Ovary (tissue), 9 donors: ENCODE results near the gene TGFBI. TPM values are rescaled to one million over a fixed set of nuclear protein-coding genes. Genes with fewer than 3 reads are reported as not detected.

Source experiments
- DNase-seq, 5 donors: peaks; one replicate each; pipeline ENCODE4 v3.0.0-alpha.2; 2019 to 2020
- H3K27ac ChIP-seq, 2 donors: fragments of 200-600 bp; one replicate each; pipeline versions ENCODE4 v1.5.1 to v1.8.0; 2019 to 2022
- H3K27me3 ChIP-seq: fragments of 200-600 bp; one replicate; pipeline ENCODE4 v1.8.0; 2022
- H3K36me3 ChIP-seq: fragments of 200-600 bp; sonication (generic); one replicate; pipeline ENCODE4 v1.5.1; 2019
- H3K4me1 ChIP-seq: one replicate; pipeline ENCODE4 v1.8.1; 2013; ENCODE audit warnings: mild to moderate bottlenecking, moderate library complexity; ENCODE audit not compliant: insufficient read depth
- H3K4me3 ChIP-seq: fragments of 200-600 bp; sonication (generic); one replicate; pipeline ENCODE4 v1.5.1; 2017
- H3K9me3 ChIP-seq, 2 donors: fragments of 200-600 bp in 1 of 2; sonication (generic) in 1 of 2; one replicate each; pipeline versions ENCODE4 v1.5.1 to v1.8.1; 2013 to 2019; ENCODE audit warnings: mild to moderate bottlenecking in 1 of 2, moderate library complexity in 1 of 2
- EP300 ChIP-seq: sonication (generic); formaldehyde crosslinking; IDR thresholded peaks from one replicate; pipeline ENCODE4 v1.6.1; 2017; ENCODE audit warnings: antibody characterized with exemption
- POLR2A ChIP-seq: fragments of 450-650 bp; IDR thresholded peaks from one replicate; pipeline ENCODE4 v1.6.1; 2017; ENCODE audit warnings: antibody characterized with exemption, mild to moderate bottlenecking, moderate library complexity
- WGBS, 3 donors: extraction: QIAGEN DNeasy Blood & Tissue Kit in 1 of 3; methylation state at CpG; one replicate each; pipeline versions ENCODE4 v1.1.5 to v1.1.7; 2013 to 2017; 5-methylcytosine and 5-hydroxymethylcytosine counted together
- intact Hi-C, 4 donors: fragments of 100-400 bp; cut with DNase I; formaldehyde crosslinking; loops; one replicate each; pipeline versions ENCODE4 v1.11.0 to v1.15.1; 2022 to 2023
- polyA plus RNA-seq, 2 donors: library from polyadenylated mRNA; stranded (reverse); fragments of 200-250 nt in 1 of 2; fragments of 350-450 nt in 1 of 2; fragmentation: Illumina TruSeq in 1 of 2; extraction: RNeasy Lipid Tissue Mini Kit (QIAGEN cat#74804) in 1 of 2; gene quantifications; one replicate each; pipeline ENCODE4 v1.2.3, GENCODE V29; 2013 to 2014
- total RNA-seq, 7 donors: library from RNA; depleted of rRNA in 2 of 7; stranded (reverse); fragments of >200 nt in 2 of 7; fragmentation: NEBNext Ultra II Directional in 3 of 7; extraction: Animal tissue kit (Norgen Biotek cat#: 25700) in 3 of 7; gene quantifications; one replicate each; pipeline versions ENCODE4 v1.1.0 to v1.2.4, GENCODE V29; 2016 to 2023
- TF ChIP-seq, protein P1 (sequence below), 3 donors: fragments of 450-650 bp in 2 of 3; fragments of 200-600 bp in 1 of 3; IDR thresholded peaks; one replicate each; pipeline versions ENCODE4 v1.5.1 to v1.8.0; 2016 to 2022; ENCODE audit warnings: antibody characterized with exemption in 3 of 3, mild to moderate bottlenecking in 1 of 3
- donor health status: DM: no; HTN: no; CAD: no; lungs with moderate emphysema.
- donor health status: DM: no; HTN: no; CAD: no.
- donor health status: Bipolar disorder and iron deficiency.
- donor health status: DM: yes; HTN: yes; CAD: no.
- donor health status: DM: no; HTN: no; CAD: no.
- donor health status: DM: yes; HTN: yes; CAD: no.

TGFBI gene
- total and polyA plus RNA-seq, 9 donors = 14.5 to 138 (median 25.3) TPM

DNA sequence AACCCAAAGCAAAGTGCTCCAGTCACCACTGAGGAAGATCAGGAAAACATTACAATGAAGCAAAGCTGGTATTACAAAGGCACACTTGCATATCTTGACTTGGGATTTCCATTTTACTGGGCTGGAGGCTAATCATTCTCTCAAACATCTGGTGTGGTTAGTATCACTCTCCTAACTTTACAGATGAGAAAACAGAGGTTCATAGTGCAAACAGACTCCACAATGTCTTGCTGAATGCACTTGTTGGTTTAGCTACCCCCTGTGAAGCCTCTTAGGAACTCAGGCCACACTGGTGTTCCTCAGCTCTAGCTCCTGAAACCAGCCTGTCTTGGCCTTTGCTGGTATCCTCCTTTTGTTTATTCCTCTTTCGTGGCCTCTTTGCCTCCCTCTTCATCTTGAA is 74.3 kb downstream of the TGFBI start:
- Histone ChIP-seq H3K27ac (no peak overlapping the region), H3K9me3 (no peaks in the 10 kb centered on the region), H3K36me3 (no peaks in the 10 kb centered on the region), H3K4me3 (no peak overlapping the region), H3K27me3 (no peaks in the 10 kb centered on the region), H3K4me1 (peaks cover 9% of the 10 kb centered on the region)
- intact Hi-C loops = no loop called here
- 96 to 98% (median 97%) methylated on average over 1 of the region's 1 CpG for WGBS, 3 donors
- no peak for DNase-seq
- TF ChIP-seq, protein P1, sequence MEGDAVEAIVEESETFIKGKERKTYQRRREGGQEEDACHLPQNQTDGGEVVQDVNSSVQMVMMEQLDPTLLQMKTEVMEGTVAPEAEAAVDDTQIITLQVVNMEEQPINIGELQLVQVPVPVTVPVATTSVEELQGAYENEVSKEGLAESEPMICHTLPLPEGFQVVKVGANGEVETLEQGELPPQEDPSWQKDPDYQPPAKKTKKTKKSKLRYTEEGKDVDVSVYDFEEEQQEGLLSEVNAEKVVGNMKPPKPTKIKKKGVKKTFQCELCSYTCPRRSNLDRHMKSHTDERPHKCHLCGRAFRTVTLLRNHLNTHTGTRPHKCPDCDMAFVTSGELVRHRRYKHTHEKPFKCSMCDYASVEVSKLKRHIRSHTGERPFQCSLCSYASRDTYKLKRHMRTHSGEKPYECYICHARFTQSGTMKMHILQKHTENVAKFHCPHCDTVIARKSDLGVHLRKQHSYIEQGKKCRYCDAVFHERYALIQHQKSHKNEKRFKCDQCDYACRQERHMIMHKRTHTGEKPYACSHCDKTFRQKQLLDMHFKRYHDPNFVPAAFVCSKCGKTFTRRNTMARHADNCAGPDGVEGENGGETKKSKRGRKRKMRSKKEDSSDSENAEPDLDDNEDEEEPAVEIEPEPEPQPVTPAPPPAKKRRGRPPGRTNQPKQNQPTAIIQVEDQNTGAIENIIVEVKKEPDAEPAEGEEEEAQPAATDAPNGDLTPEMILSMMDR (IDR thresholded peaks at IDR 0.05) = no peak
- TF ChIP-seq POLR2A = no peak
- TF ChIP-seq EP300 = no peak

DNA sequence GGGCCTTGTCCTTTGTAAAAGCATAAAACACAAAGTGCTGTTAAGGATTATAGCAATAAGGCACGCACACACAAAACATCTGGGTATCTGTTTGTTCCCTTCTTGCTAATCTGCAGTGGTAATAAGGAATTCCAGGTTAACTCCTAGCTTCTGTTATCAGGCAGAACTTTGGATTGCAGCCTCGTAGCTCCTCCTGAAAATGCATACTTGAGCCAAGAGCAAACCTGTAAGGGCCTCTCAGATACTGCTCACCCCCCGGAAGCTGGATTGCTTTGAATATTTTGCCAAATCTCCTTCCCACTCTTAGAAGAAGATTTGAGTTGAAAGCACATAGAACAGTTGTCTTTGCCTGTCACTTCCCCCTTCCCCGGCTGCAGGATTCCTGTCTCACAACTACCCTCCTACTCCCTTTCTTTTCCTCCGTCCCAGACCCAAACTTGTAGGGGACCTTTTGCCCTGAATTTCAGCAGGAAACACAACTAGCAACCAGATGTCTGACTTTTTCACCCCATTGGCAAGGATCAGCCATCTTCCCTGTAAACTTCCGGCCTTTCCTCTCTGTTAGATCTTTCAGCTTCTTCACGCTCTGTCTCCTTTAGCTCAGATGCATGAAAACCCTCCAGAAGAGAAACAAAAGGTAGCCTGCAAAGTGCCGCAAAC is 75.6 kb downstream of the TGFBI start:
- DNase-seq = peak in 2 of 5 donors; percentile 19 to 38
- H3K9me3 ChIP-seq = no peaks in the 10 kb centered on the region
- no peak overlapping the region for H3K4me3 ChIP-seq
- intact Hi-C loops = no loop called here
- H3K27ac ChIP-seq = peak overlapping the region in 1 of 2 donors; percentile 48
- WGBS, 3 donors = 11 to 24% (median 13%) methylated on average over 8 of the region's 8 CpGs
- TF ChIP-seq, protein P1 (IDR thresholded peaks at IDR 0.05) = no peak
- TF ChIP-seq EP300 (no peak), POLR2A (no peak)
- H3K36me3 ChIP-seq = no peaks in the 10 kb centered on the region
- no peaks in the 10 kb centered on the region for H3K27me3 ChIP-seq
- H3K4me1 ChIP-seq = peaks cover 9% of the 10 kb centered on the region

DNA sequence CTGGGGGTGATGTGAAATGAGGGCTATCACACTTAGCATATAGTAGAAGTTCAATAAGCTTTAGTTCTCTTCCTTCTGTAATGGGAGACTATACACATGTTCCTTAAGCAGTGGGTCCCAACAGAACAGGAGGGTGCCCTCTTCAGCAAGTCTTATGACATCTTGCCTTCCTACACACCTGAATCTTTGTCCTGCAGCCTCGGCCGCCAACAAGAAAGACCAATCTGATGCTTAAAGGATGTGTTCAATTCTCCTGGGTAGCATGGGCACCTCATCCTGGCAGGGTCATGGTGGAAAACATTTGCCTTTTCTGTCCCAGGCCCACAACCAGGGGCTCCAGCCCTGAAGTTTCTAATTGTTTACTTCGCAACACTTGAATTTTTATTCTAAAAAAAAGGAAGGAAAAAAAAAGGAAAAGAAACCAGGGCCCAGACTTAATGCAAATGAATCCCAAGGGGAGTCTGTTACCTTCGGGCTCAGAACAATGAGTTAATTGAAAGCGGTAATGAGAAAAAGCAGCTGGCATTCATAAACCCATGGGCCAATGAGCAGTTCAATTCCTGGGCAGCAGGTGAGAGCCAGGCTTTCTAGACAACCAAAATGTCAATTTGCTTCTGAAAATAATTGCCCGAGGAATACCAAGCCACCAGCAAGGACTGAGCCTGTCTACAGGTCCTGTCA is 77.7 kb downstream of the TGFBI start:
- Histone ChIP-seq H3K36me3 (no peaks in the 10 kb centered on the region), H3K4me1 (peaks cover 9% of the 10 kb centered on the region), H3K9me3 (no peaks in the 10 kb centered on the region), H3K27ac (no peak overlapping the region), H3K4me3 (no peak overlapping the region), H3K27me3 (no peaks in the 10 kb centered on the region)
- no peak for DNase-seq
- 88 to 93% (median 92%) methylated on average over 6 of the region's 6 CpGs for WGBS, 3 donors
- intact Hi-C loops = no loop called here
- no peak for TF ChIP-seq POLR2A
- no peak for TF ChIP-seq EP300
- TF ChIP-seq, protein P1 (IDR thresholded peaks at IDR 0.05) = no peak

DNA sequence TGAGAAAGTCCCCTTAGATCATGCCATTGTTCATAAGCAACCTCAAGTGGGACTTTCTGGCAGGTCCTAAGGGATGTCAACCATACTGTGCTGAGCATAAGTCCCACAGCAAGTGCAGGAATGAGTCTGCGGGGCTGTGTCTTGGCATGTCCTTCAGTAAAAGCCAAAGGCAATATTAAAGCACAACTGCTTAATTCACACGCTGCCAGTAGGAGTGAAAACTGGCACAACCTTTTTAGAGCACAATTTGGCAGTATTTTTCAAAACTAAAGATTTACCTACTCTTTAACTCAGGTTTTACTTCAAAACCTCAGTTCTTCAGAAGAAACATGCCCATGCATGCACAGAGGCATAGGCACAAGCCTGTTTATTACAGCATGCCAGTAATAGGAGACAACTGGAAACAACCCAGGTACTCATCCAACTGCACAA is 79.4 kb downstream of the TGFBI start:
- Histone ChIP-seq H3K27me3 (no peaks in the 10 kb centered on the region), H3K4me1 (peaks cover 9% of the 10 kb centered on the region), H3K36me3 (no peaks in the 10 kb centered on the region), H3K27ac (no peak overlapping the region), H3K9me3 (no peaks in the 10 kb centered on the region), H3K4me3 (no peak overlapping the region)
- no peak for TF ChIP-seq POLR2A
- TF ChIP-seq EP300 = no peak
- TF ChIP-seq, protein P1 (IDR thresholded peaks at IDR 0.05) = no peak
- no peak for DNase-seq
- 58 to 71% (median 63%) methylated on average over 2 of the region's 2 CpGs for WGBS, 3 donors
- intact Hi-C loops = no loop called here
